Measurements from ENCODE around the gene RPS18. TPM values are rescaled to one million over a fixed set of nuclear protein-coding genes. Genes with fewer than 3 reads are reported as not detected.

The RPS18 gene
- total RNA-seq, 1 donor from 2014 or later, result 4,710 TPM

GRCh38 chr6:33237741-33238140 is 34.1 kb upstream of the RPS18 start:
- no peaks in the 10 kb centered on the region for H3K9me3 Mint-ChIP-seq
- H3K27me3 Mint-ChIP-seq, result peaks cover 25% of the 10 kb centered on the region

GRCh38 chr6:33241968-33242367 is 29.9 kb upstream of the RPS18 start:
- TF ChIP-seq CTCF (IDR thresholded peaks at IDR 0.05), result no peak
- intact Hi-C loops (cut with micrococcal nuclease), result no loop called here
- ChIA-PET CTCF (no interaction called here), POLR2A (no interaction called here)
- Mint-ChIP-seq H3K27ac (no peak overlapping the region), H3K36me3 (ENCODE audit: low read depth) (no peaks in the 10 kb centered on the region), H3K4me3 (no peak overlapping the region), H3K27me3 (peaks cover 6% of the 10 kb centered on the region), H3K4me1 (peaks cover 3% of the 10 kb centered on the region), H3K9me3 (no peaks in the 10 kb centered on the region)
- DNase-seq (no peak), ATAC-seq (ENCODE audit: low read depth) (no peak)

More at GRCh38 chr6:33237741-33238140, 34.1 kb upstream of the RPS18 start:
- H3K27ac Mint-ChIP-seq, result no peak overlapping the region
- DNase-seq (no peak), ATAC-seq (ENCODE audit: low read depth) (no peak)
- H3K36me3 Mint-ChIP-seq (ENCODE audit: low read depth), result no peaks in the 10 kb centered on the region
- POLR2A ChIA-PET, result interaction anchor here (0.6 to 2.2 kb wide), 2 partner anchors 11 to 1040 kb away, joined by 3 to 8 read pairs; no protein-coding TSS in a partner anchor
- no peak for TF ChIP-seq CTCF (IDR thresholded peaks at IDR 0.05)
- CTCF ChIA-PET, result no interaction called here
- intact Hi-C loops (cut with micrococcal nuclease), result no loop called here
- H3K4me3 Mint-ChIP-seq, result no peak overlapping the region
- peaks cover 3% of the 10 kb centered on the region for H3K4me1 Mint-ChIP-seq

- no peak for TF ChIP-seq CTCF (IDR thresholded peaks at IDR 0.05)
- intact Hi-C loops (cut with micrococcal nuclease), result no loop called here
- peaks cover 4% of the 10 kb centered on the region for H3K27me3 Mint-ChIP-seq
- H3K27ac Mint-ChIP-seq, result no peak overlapping the region
- H3K9me3 Mint-ChIP-seq, result no peaks in the 10 kb centered on the region
- peaks cover 10% of the 10 kb centered on the region for H3K4me1 Mint-ChIP-seq
- ChIA-PET CTCF (no interaction called here), POLR2A (no interaction called here)
- DNase-seq, result no peak
- ATAC-seq (ENCODE audit: low read depth), result no peak
- H3K36me3 Mint-ChIP-seq (ENCODE audit: low read depth), result no peaks in the 10 kb centered on the region
- no peak overlapping the region for H3K4me3 Mint-ChIP-seq
These were observed 28.4 kb upstream of the RPS18 start for GRCh38 chr6:33243476-33243875.

- peaks cover 28% of the 10 kb centered on the region for H3K4me1 Mint-ChIP-seq
- peak; percentile 53 for TF ChIP-seq CTCF (IDR thresholded peaks at IDR 0.05)
- ATAC-seq (ENCODE audit: low read depth), result peak; percentile 48
These were observed 23.8 kb upstream of the RPS18 start for GRCh38 chr6:33247977-33248642.

GRCh38 chr6:33248643-33248931 is 23.3 kb upstream of the RPS18 start:
- POLR2A ChIA-PET, result interaction anchor here (0.6 to 5.5 kb wide), 27 partner anchors 10 to 1059 kb away, joined by 3 to 55 read pairs (median 10); partner anchors contain the start of genes B3GALT4, HLA-DPA1, HLA-DPB1 and HSD17B8
- Mint-ChIP-seq H3K27ac (peak overlapping the region; percentile 91), H3K27me3 (no peaks in the 10 kb centered on the region), H3K9me3 (no peaks in the 10 kb centered on the region), H3K4me3 (peak overlapping the region; percentile 91), H3K36me3 (ENCODE audit: low read depth) (peaks cover 24% of the 10 kb centered on the region), H3K4me1 (peaks cover 28% of the 10 kb centered on the region)
- DNase-seq, result no peak
- intact Hi-C loops (cut with micrococcal nuclease), result loop anchor here (1.0 to 2.0 kb wide), 8 partner anchors 40 to 364 kb away; partner anchors contain the start of genes PFDN6 and WDR46
- peak; percentile 4 for ATAC-seq (ENCODE audit: low read depth)
- no peak for TF ChIP-seq CTCF (IDR thresholded peaks at IDR 0.05)
- CTCF ChIA-PET, result interaction anchor here (0.8 to 2.5 kb wide), 30 partner anchors 20 to 354 kb away, joined by 3 to 29 read pairs (median 5); partner anchors contain the start of genes B3GALT4, RING1, RPS18 and VPS52

More at GRCh38 chr6:33247977-33248642, 23.8 kb upstream of the RPS18 start:
- Mint-ChIP-seq H3K4me3 (peak overlapping the region; percentile 91), H3K36me3 (ENCODE audit: low read depth) (peaks cover 24% of the 10 kb centered on the region), H3K27ac (peak overlapping the region; percentile 91), H3K27me3 (peaks cover 2% of the 10 kb centered on the region), H3K9me3 (no peaks in the 10 kb centered on the region)
- ChIA-PET POLR2A (interaction anchor here (0.6 to 5.5 kb wide), 29 partner anchors 9 to 362 kb away, joined by 3 to 55 read pairs (median 8); partner anchors contain the start of genes B3GALT4, HLA-DPA1, HLA-DPB1 and HSD17B8), CTCF (interaction anchor here (0.6 to 2.5 kb wide), 33 partner anchors 10 to 354 kb away, joined by 3 to 29 read pairs (median 4); partner anchors contain the start of genes B3GALT4, HSD17B8, RING1 and RPS18)
- DNase-seq, result peak; percentile 86
- intact Hi-C loops (cut with micrococcal nuclease), result loop anchor here (1.0 to 2.0 kb wide), 8 partner anchors 41 to 363 kb away; partner anchors contain the start of genes PFDN6 and WDR46
